ENCODE results near the gene NLGN1. TPM values are rescaled to one million over a fixed set of nuclear protein-coding genes. Genes with fewer than 3 reads are reported as not detected.

The NLGN1 gene
- total and polyA plus RNA-seq, 5 donors: 0.48 to 2.2 (median 0.97) TPM

DNA sequence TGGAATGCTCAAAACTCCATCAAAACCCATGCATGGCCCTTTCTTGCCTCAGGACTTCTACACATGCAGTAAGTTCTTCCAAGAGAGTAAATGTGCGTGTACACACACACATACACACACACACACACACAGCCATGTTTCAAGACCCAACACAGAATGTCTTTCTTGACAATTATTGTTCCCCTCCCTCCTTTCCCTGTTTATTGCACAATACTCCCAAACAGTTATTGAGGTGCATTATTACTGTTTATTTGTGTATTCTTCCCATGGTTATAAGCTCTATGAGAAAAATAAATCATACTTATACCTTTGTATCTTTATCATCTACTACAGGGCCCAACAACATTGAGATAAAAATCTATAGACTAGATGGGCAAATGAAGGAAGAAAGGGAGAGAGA lies 937.8 kb downstream of the NLGN1 start:
- no peak for ATAC-seq
- no peak for DNase-seq
- WGBS: 88% methylated on average over 1 of the region's 1 CpG
- no peaks in the 10 kb centered on the region for H3K27me3 ChIP-seq (ENCODE audit: control insufficient read depth, insufficient read depth)
- H3K27ac ChIP-seq (ENCODE audit: low read length): no peak overlapping the region
- intact Hi-C loops (cut with DNase I): no loop called here
- no peaks in the 10 kb centered on the region for H3K9me3 ChIP-seq (ENCODE audit: control insufficient read depth, low read length)
- no peak overlapping the region for H3K4me3 ChIP-seq (ENCODE audit: low read length)
- no peaks in the 10 kb centered on the region for H3K4me1 ChIP-seq (ENCODE audit: control insufficient read depth, insufficient read depth, low read length)

- no peaks in the 10 kb centered on the region for H3K27me3 ChIP-seq (ENCODE audit: control insufficient read depth, insufficient read depth)
- H3K9me3 ChIP-seq (ENCODE audit: control insufficient read depth, low read length): no peaks in the 10 kb centered on the region
- no peak overlapping the region for H3K27ac ChIP-seq (ENCODE audit: low read length)
- H3K4me3 ChIP-seq (ENCODE audit: low read length): no peak overlapping the region
- H3K4me1 ChIP-seq (ENCODE audit: control insufficient read depth, insufficient read depth, low read length): no peaks in the 10 kb centered on the region
- intact Hi-C loops (cut with DNase I): no loop called here
- ATAC-seq (no peak), DNase-seq (no peak)
Measured at GRCh38 chr3:174335910-174336309, 938.4 kb downstream of the NLGN1 start.

All from right cardiac atrium (tissue), 5 donors.